Thyroid gland (tissue), 4 donors: Measurements from ENCODE around the gene SPTBN4.

Source experiments
- POLR2A ChIP-seq, 2 donors: fragments of 450-650 bp; IDR thresholded peaks; one replicate each; pipeline ENCODE4 v1.6.1; 2017; ENCODE audit warnings: antibody characterized with exemption in 2 of 2, mild to moderate bottlenecking in 2 of 2, moderate library complexity in 1 of 2
- TF ChIP-seq, protein P1 (sequence below), 6 experiments: fragments of 200-600 bp in 3 of 6; fragments of 450-650 bp in 3 of 6; sonication (generic) in 3 of 6; IDR thresholded peaks; one replicate each; pipeline ENCODE4 v1.5.1; 2016 to 2019; ENCODE audit warnings: antibody characterized with exemption in 6 of 6, mild to moderate bottlenecking in 2 of 6, inconsistent platforms in 1 of 6, moderate library complexity in 1 of 6

DNA sequence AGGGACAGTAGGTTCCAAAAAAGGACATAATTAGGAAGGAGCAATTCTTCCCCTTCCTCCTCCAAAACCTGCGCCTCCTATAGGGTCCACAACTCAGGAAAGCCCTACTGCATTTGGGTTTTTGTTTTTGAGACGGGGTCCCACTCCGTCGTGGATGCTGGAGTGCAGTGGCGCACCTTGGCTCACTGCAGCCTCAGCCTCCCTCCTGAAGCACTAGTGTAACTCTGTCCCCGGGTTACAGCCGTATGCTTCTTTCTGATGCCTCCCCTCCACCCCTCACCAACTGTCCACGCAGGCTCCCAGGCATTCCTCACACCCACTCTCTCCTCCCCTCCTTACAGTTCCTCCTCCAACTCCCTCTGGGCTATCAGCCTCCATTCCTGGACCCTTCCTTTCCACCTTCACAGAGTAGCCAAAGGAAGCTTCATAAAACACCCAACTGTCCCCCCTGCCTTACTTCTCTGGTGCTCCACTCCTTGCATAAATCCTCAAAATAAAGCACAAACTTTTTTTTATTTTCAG lies 20.5 kb upstream of the SPTBN4 start:
- TF ChIP-seq, protein P1, sequence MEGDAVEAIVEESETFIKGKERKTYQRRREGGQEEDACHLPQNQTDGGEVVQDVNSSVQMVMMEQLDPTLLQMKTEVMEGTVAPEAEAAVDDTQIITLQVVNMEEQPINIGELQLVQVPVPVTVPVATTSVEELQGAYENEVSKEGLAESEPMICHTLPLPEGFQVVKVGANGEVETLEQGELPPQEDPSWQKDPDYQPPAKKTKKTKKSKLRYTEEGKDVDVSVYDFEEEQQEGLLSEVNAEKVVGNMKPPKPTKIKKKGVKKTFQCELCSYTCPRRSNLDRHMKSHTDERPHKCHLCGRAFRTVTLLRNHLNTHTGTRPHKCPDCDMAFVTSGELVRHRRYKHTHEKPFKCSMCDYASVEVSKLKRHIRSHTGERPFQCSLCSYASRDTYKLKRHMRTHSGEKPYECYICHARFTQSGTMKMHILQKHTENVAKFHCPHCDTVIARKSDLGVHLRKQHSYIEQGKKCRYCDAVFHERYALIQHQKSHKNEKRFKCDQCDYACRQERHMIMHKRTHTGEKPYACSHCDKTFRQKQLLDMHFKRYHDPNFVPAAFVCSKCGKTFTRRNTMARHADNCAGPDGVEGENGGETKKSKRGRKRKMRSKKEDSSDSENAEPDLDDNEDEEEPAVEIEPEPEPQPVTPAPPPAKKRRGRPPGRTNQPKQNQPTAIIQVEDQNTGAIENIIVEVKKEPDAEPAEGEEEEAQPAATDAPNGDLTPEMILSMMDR (IDR thresholded peaks at IDR 0.05) = no peak
- no peak for TF ChIP-seq POLR2A (IDR thresholded peaks at IDR 0.05)
